ENCODE data around the gene SYNDIG1. TPM values are rescaled to one million over a fixed set of nuclear protein-coding genes. Genes with fewer than 3 reads are reported as not detected.

SYNDIG1 gene
- total RNA-seq, 1 donor, result 2.2 TPM

DNA sequence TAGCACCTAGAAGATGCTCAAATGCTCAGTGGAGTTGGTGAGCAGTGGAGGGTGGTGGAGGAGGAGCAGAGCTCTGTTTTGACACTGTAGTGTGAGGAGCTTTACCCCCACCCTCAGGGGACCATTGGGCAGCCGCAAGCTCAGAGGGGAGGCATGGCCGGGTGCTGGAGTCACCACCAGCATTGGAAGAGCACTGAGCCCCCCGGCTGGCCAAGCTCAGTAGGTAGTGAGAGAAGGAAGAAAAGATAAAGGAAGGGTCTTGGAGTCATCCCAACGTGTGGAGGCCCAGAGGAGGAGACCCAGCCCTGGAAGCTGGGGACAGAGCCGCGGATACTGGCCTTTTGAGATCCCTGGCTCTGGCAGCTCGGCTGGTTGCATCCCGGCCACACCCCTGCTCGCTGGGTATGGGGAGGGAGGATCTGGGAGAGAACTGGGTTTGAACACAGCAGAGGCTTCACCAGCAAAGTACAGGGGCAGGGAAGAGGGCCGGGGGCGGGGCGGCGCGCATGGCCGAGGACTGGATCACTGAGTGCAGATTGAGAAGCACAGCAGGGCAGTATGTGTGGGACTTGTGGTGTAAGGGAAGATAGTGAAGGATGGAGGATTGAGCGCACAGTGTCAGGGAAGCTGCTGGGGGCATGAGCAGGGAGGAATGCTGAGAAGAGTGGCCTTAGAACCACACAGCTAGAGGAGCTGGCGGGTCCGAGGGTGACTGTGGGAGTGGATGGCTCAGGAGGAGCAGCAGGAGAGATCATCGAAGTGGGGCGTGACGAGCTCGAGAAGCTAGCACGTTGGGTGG is 24.4 kb downstream of the SYNDIG1 start:
- Histone ChIP-seq H2AFZ (ENCODE audit: low read length) (no peak overlapping the region), H3K4me3 (ENCODE audit: insufficient read depth, low read length) (no peak overlapping the region), H3K4me2 (ENCODE audit: insufficient read depth, low read length) (no peak overlapping the region), H3K27ac (ENCODE audit: low read depth, low read length) (no peak overlapping the region), H3K9me3 (ENCODE audit: low read depth, low read length) (no peaks in the 10 kb centered on the region), H3K4me1 (ENCODE audit: insufficient read depth, low read length) (no peaks in the 10 kb centered on the region), H3K79me2 (ENCODE audit: insufficient read depth, low read length) (no peaks in the 10 kb centered on the region), H3K27me3 (ENCODE audit: insufficient read depth, low read length) (no peaks in the 10 kb centered on the region), H3K36me3 (ENCODE audit: insufficient read depth, low read length) (no peaks in the 10 kb centered on the region), H4K20me1 (ENCODE audit: insufficient read depth, low read length) (no peaks in the 10 kb centered on the region)
- no peak for DNase-seq (ENCODE audit: insufficient read length, low spot score, missing footprints)
- TF ChIP-seq, protein P1, sequence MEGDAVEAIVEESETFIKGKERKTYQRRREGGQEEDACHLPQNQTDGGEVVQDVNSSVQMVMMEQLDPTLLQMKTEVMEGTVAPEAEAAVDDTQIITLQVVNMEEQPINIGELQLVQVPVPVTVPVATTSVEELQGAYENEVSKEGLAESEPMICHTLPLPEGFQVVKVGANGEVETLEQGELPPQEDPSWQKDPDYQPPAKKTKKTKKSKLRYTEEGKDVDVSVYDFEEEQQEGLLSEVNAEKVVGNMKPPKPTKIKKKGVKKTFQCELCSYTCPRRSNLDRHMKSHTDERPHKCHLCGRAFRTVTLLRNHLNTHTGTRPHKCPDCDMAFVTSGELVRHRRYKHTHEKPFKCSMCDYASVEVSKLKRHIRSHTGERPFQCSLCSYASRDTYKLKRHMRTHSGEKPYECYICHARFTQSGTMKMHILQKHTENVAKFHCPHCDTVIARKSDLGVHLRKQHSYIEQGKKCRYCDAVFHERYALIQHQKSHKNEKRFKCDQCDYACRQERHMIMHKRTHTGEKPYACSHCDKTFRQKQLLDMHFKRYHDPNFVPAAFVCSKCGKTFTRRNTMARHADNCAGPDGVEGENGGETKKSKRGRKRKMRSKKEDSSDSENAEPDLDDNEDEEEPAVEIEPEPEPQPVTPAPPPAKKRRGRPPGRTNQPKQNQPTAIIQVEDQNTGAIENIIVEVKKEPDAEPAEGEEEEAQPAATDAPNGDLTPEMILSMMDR (IDR thresholded peaks at IDR 0.05; ENCODE audit: extremely low read depth, low read depth, low read length), result no peak

DNA sequence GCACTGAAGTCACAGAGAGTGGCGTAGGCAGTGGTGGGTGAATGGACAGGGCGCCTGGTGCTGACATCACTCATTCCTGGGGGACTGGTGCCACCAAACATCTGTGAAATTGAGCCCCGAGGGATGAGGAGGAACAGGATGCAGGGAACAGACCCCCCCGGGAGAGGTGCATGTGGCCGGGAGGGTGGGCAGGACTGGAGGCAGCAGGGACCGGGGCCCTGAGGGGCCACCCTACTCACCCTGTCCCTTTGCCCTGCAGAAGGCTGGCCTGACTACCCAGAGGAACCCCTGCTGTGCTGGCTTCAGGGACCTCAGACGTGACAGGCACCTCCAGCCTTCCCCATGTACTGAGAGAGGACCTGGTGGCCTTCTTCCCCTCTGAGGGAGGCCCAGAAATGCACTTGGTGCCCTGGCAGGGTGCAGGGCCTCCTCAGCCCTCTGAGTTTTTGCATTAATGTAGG is 25.1 kb downstream of the SYNDIG1 start:
- Histone ChIP-seq H2AFZ (ENCODE audit: low read length) (no peak overlapping the region), H3K36me3 (ENCODE audit: insufficient read depth, low read length) (no peaks in the 10 kb centered on the region), H3K4me1 (ENCODE audit: insufficient read depth, low read length) (no peaks in the 10 kb centered on the region), H3K4me2 (ENCODE audit: insufficient read depth, low read length) (no peak overlapping the region), H4K20me1 (ENCODE audit: insufficient read depth, low read length) (no peaks in the 10 kb centered on the region), H3K9me3 (ENCODE audit: low read depth, low read length) (no peaks in the 10 kb centered on the region), H3K27ac (ENCODE audit: low read depth, low read length) (no peak overlapping the region), H3K4me3 (ENCODE audit: insufficient read depth, low read length) (no peak overlapping the region), H3K27me3 (ENCODE audit: insufficient read depth, low read length) (no peaks in the 10 kb centered on the region), H3K79me2 (ENCODE audit: insufficient read depth, low read length) (no peaks in the 10 kb centered on the region)
- no peak for DNase-seq (ENCODE audit: insufficient read length, low spot score, missing footprints)
- TF ChIP-seq, protein P1 (IDR thresholded peaks at IDR 0.05; ENCODE audit: extremely low read depth, low read depth, low read length), result no peak

DNA sequence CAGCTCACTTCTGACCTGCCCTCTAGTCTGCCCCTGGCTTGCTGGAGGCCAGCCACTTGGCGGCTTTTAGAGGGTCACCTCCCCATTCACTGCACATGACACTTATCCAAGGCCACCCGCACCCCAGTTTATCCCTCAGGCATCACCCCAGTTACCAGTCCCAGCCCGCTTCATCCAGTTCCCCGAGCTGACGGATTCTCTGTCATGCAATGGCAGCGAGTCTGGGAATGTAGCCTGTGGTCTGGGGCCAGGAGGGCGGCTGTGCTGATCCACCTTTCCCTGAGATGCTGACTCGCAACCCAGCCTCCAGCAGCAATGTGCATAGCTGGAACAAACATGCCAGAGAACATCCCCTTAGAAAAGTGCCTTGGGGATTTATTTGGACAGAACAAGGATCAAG is 25.8 kb downstream of the SYNDIG1 start:
- no peak overlapping the region for H3K27ac ChIP-seq (ENCODE audit: low read depth, low read length)
- TF ChIP-seq, protein P1 (IDR thresholded peaks at IDR 0.05; ENCODE audit: extremely low read depth, low read depth, low read length), result no peak
- no peak for DNase-seq (ENCODE audit: insufficient read length, low spot score, missing footprints)

DNA sequence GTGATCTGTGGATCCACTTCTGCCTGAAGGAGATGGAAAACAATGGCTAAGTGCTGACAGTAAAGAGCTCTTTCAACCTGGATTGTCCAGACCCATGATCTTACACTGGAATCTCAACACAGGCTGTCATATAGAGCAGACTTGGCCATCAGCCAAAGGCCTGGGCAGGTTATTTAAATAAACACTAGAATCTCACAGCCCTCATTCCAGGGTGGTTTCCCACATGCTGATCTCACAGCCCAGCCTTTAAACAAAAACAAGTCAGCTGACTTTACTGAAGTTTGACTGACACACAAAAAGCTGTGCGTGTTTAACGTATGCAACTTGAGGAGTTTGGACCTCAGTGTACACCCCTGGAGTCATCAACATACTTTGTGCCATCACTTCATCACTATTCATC is 28.4 kb downstream of the SYNDIG1 start:
- Histone ChIP-seq H3K4me2 (ENCODE audit: insufficient read depth, low read length) (no peak overlapping the region), H3K4me3 (ENCODE audit: insufficient read depth, low read length) (no peak overlapping the region), H3K36me3 (ENCODE audit: insufficient read depth, low read length) (no peaks in the 10 kb centered on the region), H3K9me3 (ENCODE audit: low read depth, low read length) (no peaks in the 10 kb centered on the region), H2AFZ (ENCODE audit: low read length) (no peak overlapping the region), H3K79me2 (ENCODE audit: insufficient read depth, low read length) (no peaks in the 10 kb centered on the region), H4K20me1 (ENCODE audit: insufficient read depth, low read length) (no peaks in the 10 kb centered on the region), H3K4me1 (ENCODE audit: insufficient read depth, low read length) (peaks cover 10% of the 10 kb centered on the region), H3K27ac (ENCODE audit: low read depth, low read length) (no peak overlapping the region), H3K27me3 (ENCODE audit: insufficient read depth, low read length) (no peaks in the 10 kb centered on the region)
- DNase-seq (ENCODE audit: insufficient read length, low spot score, missing footprints), result no peak
- TF ChIP-seq, protein P1 (IDR thresholded peaks at IDR 0.05; ENCODE audit: extremely low read depth, low read depth, low read length), result no peak

More for the DNA sequence above, 25.8 kb downstream of the SYNDIG1 start:
- Histone ChIP-seq H3K4me2 (ENCODE audit: insufficient read depth, low read length) (no peak overlapping the region), H4K20me1 (ENCODE audit: insufficient read depth, low read length) (no peaks in the 10 kb centered on the region), H3K27me3 (ENCODE audit: insufficient read depth, low read length) (no peaks in the 10 kb centered on the region), H2AFZ (ENCODE audit: low read length) (no peak overlapping the region), H3K79me2 (ENCODE audit: insufficient read depth, low read length) (no peaks in the 10 kb centered on the region), H3K4me1 (ENCODE audit: insufficient read depth, low read length) (no peaks in the 10 kb centered on the region), H3K9me3 (ENCODE audit: low read depth, low read length) (no peaks in the 10 kb centered on the region), H3K36me3 (ENCODE audit: insufficient read depth, low read length) (no peaks in the 10 kb centered on the region), H3K4me3 (ENCODE audit: insufficient read depth, low read length) (no peak overlapping the region)
